NCI-H2171 treated with DMSO at 0.1 percent for 48 hours (cell line): Measurements from ENCODE around the gene HOXD12.

Experiments
- DNase-seq: peaks from one replicate; lab custom pipeline; 2025; lab: John Stamatoyannopoulos, UW

HOXD12 gene

GRCh38 chr2:176080540-176081375, 18.8 kb upstream of the HOXD12 start:
- peak; percentile 39 for DNase-seq

GRCh38 chr2:176081376-176081836, 18.2 kb upstream of the HOXD12 start:
- DNase-seq = no peak

DNA sequence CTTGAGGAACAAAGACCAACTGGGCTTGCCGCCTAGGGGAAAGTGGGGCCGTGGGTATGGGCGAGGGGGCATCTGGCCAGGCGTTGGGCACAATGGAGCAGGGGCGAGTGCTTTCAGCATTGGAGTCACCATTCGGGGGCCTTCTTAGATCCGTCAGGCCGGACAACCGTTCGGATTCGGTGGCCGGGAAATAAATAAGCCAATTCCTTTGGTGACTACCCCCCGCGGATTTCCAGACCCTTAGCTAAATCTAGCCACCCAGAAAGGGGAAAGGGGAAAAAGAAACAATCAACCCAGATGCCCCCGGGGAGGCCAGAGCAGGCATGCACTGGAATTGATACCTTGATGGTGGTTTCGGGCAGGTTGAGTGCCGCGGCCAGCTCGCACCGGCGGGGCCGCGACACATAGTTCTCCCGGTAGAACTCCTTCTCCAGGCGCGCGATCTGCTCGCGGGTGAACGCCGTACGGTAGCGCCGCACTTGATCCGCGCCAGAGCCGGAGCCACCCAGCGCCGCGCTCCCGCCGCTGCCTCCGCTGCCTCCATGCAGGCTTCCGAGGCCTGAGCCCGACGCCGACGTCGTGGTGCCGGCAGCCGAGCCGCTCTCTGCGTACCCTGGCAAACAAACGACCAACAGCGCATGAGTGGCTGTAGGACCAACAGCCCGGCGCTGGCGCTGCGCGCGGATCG, 17.6 kb upstream of the HOXD12 start:
- DNase-seq = no peak

- DNase-seq = no peak
Observed at GRCh38 chr2:176082525-176082823, 17.1 kb upstream of the HOXD12 start.

GRCh38 chr2:176082824-176083751, 16.5 kb upstream of the HOXD12 start:
- DNase-seq = no peak

DNA sequence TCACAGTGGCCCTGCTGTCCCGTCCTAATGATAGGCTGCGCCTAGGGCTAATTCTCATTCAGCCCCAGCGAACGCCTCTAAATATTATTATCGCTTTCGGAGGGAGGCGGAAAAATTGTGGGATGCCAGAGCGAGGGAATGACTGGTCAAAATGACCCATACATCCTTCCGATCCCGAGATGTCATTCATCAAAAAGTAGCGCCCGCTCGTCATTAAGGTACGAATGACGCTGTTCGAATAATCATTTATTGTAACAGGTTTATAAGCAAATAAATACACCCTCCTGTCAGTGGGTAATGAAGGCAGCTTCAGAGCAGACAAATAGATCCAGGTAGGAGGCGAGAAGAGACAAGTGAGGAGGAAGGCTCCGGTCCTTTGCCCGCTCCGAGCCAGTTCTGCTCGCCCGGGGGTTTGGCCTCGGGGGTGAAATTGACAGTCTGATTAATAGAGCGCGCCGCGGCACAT, 15.8 kb upstream of the HOXD12 start, which contains the start of gene EVX2:
Gene EVX2 (minus strand): TSS at position 167 of the 466 bp plus-strand sequence. CDS start 186 bp downstream, outside the sequence.
- DNase-seq = no peak

GRCh38 chr2:176084611-176085119, 14.9 kb upstream of the HOXD12 start:
- DNase-seq = no peak

- DNase-seq = no peak
Observed at GRCh38 chr2:176085120-176085788, 14.3 kb upstream of the HOXD12 start.

GRCh38 chr2:176085861-176086771, 13.5 kb upstream of the HOXD12 start:
- DNase-seq = peak; percentile 41

GRCh38 chr2:176087330-176088047, 12.1 kb upstream of the HOXD12 start:
- no peak for DNase-seq

GRCh38 chr2:176088048-176088936, 11.3 kb upstream of the HOXD12 start:
- DNase-seq = peak; percentile 53

DNA sequence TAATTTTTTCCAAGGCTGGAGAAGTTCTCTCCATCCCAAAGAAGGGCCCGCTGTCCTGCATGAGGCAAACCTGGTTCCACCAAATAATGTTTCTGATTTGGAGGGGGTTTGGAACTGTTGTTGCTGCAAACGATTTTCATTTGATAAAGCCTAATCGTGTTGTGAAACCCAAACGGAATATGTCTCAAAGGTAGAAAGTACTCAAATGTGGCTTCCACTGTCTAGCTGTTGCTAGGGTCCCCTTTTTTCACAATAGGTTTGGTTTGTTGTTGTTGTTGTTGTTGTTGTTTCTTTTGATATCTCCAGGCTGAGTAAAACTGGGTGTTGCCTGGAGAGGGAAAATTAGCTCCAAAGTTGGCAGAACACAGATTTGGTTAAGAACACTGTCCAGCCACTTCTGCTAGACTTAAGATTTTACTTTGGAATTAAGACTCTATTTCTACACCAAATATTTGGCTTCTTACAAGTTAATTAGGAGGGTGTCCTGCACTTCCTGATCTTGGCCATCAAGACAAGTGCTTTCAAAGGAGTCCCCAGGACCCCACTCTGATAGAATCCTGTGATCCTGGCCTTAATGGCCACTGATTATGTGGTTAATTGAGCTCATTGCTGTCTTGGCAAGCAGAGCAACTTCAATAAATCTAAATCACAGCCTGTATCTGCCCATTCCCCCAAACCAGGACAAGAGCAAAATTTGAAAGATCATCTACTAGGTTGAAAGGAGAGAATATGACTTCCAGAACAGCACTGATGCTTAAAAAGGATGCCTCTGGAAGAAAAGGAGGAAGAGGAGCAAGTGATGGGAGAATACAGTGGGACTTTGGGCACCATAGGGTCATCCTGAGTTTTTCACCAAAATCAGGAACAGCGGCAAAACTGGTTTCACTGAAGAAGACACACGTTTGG, 10.4 kb upstream of the HOXD12 start:
- no peak for DNase-seq

- DNase-seq = no peak
Observed at GRCh38 chr2:176089843-176090395, 9.7 kb upstream of the HOXD12 start.

DNA sequence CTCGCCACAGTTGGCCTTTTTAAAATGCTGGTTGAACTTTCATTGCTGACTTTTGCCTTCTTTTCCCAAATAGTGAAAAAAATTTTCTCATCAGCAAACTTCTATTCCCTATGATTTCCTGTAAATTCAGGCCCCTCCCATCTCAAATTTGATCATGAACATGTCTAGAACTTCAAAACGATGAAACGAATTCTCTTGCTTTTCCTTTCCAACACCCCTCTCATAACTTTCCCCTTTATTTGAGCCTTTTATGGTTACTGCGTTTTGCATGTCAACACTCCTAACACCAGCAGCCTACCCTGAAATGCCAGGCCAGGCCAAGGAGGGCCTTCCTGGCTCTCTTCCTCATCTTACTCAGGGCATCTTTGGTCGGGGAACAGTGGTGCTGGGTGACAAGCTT, 8.7 kb upstream of the HOXD12 start:
- DNase-seq = no peak

DNA sequence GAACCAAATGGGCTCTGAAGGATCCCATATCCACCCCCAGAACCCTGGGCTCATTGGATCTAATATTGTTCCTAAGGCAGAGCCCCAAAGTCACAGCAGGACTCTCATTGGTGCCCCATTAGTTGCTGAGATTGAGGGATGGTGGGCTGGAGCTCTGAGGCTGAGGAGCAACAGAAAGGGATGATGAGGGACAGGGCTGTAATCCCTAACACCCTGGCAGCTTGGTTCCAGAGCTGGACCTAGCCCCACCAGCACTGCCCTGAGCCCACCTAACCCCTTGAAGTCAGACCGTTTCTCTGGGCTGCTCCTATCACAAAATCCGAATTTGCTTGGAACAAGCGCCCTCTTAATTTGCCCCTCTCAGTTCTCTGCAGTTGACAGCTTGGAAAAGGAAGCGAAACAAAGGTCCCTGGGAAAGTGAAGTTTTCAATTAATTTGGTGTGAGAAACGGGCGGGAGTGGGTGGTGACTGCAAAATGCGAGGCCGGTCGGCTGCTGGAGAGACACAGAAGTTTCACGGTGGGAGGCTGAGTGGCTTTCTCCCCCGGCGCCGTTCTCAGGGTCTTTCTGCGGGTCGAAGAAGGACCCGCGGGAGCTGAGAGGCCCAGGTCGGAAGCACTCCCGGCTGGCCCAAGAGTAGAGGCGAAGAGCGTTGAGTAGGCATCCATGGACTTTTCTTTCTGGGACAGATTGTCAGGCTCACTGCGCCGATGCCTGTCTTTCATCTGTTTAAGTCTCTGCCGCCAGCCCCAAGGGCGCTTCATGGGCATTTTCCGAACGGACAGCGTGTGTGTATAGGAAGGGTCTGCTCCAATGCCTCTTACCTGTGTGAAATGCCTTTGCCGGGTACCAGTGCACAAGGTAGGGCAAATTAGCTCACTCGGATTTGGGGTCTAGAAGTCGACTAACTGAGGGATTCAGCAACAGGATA, 8.0 kb upstream of the HOXD12 start:
- no peak for DNase-seq
